Panc1 (cell line): ENCODE results near the gene PRKAR2B.

ENCODE experiments used
- POLR2AphosphoS5 ChIP-seq: IDR thresholded peaks from 2 replicates; pipeline ENCODE4 v1.6.1; 2012; ENCODE audit warnings: mild to moderate bottlenecking, low read depth, low read length, moderate library complexity
- REST ChIP-seq, 2 experiments: IDR thresholded peaks; 2 replicates each; pipeline ENCODE4 v1.6.1; 2011 to 2012; ENCODE audit warnings: low read depth in 2 of 2, control low read depth in 1 of 2, low read length in 1 of 2, mild to moderate bottlenecking in 1 of 2, moderate library complexity in 1 of 2; ENCODE audit not compliant: insufficient read depth in 1 of 2
- TCF7L2 ChIP-seq: IDR thresholded peaks from 2 replicates; pipeline ENCODE4 v1.6.1; 2011; ENCODE audit warnings: mild to moderate bottlenecking, low read depth, low read length, inconsistent platforms
- TF ChIP-seq, protein P1 (sequence below): fragments of 450-650 bp; IDR thresholded peaks from 2 replicates; pipeline ENCODE4 v1.5.1; 2017; ENCODE audit warnings: mild to moderate bottlenecking

DNA sequence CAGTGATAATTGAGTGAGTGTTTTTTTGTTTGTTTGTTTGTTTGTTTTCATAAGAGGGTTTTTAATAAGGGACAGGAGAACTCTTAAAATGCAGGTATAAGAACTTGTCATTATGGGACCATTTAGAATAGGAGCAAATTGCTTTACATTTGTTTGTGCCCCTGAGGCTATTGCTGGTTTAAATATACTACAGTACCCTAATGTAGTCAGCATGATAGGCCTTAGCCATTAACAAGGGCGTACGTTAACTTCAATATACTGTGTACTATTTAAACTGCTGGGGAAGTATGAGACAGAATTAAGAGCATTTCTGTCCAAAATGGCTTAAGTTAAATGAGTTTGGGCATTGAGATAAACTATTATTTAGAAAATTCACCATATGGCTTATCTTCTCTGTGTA lies 26.2 kb downstream of the PRKAR2B start:
- TF ChIP-seq POLR2AphosphoS5, result no peak
- TF ChIP-seq, protein P1, sequence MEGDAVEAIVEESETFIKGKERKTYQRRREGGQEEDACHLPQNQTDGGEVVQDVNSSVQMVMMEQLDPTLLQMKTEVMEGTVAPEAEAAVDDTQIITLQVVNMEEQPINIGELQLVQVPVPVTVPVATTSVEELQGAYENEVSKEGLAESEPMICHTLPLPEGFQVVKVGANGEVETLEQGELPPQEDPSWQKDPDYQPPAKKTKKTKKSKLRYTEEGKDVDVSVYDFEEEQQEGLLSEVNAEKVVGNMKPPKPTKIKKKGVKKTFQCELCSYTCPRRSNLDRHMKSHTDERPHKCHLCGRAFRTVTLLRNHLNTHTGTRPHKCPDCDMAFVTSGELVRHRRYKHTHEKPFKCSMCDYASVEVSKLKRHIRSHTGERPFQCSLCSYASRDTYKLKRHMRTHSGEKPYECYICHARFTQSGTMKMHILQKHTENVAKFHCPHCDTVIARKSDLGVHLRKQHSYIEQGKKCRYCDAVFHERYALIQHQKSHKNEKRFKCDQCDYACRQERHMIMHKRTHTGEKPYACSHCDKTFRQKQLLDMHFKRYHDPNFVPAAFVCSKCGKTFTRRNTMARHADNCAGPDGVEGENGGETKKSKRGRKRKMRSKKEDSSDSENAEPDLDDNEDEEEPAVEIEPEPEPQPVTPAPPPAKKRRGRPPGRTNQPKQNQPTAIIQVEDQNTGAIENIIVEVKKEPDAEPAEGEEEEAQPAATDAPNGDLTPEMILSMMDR, result no peak
- TF ChIP-seq REST (IDR thresholded peaks at IDR 0.05; ENCODE audit: insufficient read depth in 1 of 2, low read depth in 2 of 2, low read length in 1 of 2), result no peak
- TF ChIP-seq TCF7L2, result no peak
